Loucy (cell line): ENCODE data around the gene LUZP2.

ENCODE experiments used
- H2AFZ ChIP-seq: fragments of 200-600 bp; sonication (generic); 2 replicates; pipeline ENCODE4 v1.6.0; 2016; ENCODE audit warnings: antibody characterized with exemption, mild to moderate bottlenecking, low read length, moderate library complexity
- H3F3A ChIP-seq: fragments of 200-600 bp; 2 replicates; pipeline ENCODE4 v1.6.0; 2016; ENCODE audit warnings: antibody characterized with exemption, low read depth, mild to moderate bottlenecking
- H3K27me3 ChIP-seq: fragments of 200-600 bp; sonication (generic); 2 replicates; pipeline ENCODE4 v1.6.1; 2014; ENCODE audit warnings: low read length, mild to moderate bottlenecking; ENCODE audit not compliant: insufficient read depth, poor library complexity, severe bottlenecking
- H3K36me3 ChIP-seq: fragments of 200-600 bp; sonication (generic); 2 replicates; pipeline ENCODE4 v1.6.1; 2016; ENCODE audit warnings: low read length; ENCODE audit not compliant: insufficient read depth
- H3K4me1 ChIP-seq: fragments of 200-600 bp; sonication (generic); 2 replicates; pipeline ENCODE4 v1.5.1; 2014; ENCODE audit warnings: low read length, mild to moderate bottlenecking; ENCODE audit not compliant: insufficient read depth, poor library complexity, severe bottlenecking
- H3K4me2 ChIP-seq: fragments of 200-600 bp; sonication (generic); 2 replicates; pipeline ENCODE4 v1.6.0; 2014; ENCODE audit warnings: antibody characterized with exemption, low read length, low read depth, mild to moderate bottlenecking; ENCODE audit not compliant: poor library complexity, severe bottlenecking
- H3K4me3 ChIP-seq: fragments of 200-600 bp; sonication (generic); 2 replicates; pipeline ENCODE4 v1.5.1; 2014; ENCODE audit warnings: low read length, mild to moderate bottlenecking, mixed read lengths; ENCODE audit not compliant: poor library complexity, severe bottlenecking
- H3K79me2 ChIP-seq: fragments of 200-600 bp; sonication (generic); 2 replicates; pipeline ENCODE4 v1.6.1; 2014; ENCODE audit warnings: low read length; ENCODE audit not compliant: insufficient read depth
- H3K9ac ChIP-seq: fragments of 200-600 bp; sonication (generic); 2 replicates; pipeline ENCODE4 v1.6.0; 2014; ENCODE audit warnings: mild to moderate bottlenecking, low read depth, low read length, moderate library complexity; ENCODE audit not compliant: poor library complexity, severe bottlenecking
- H3K9me2 ChIP-seq: fragments of 200-600 bp; sonication (generic); replicated peaks from 2 replicates; pipeline ENCODE4 v1.6.1; 2016; ENCODE audit warnings: low read depth, low read length, mixed read lengths
- H3K9me3 ChIP-seq: fragments of 200-600 bp; sonication (generic); 2 replicates; pipeline ENCODE4 v1.6.1; 2014; ENCODE audit warnings: mild to moderate bottlenecking, antibody characterized with exemption, low read length, low read depth; ENCODE audit not compliant: insufficient read depth
- H4K20me1 ChIP-seq: fragments of 200-600 bp; sonication (generic); 2 replicates; pipeline ENCODE4 v1.6.0; 2014; ENCODE audit warnings: antibody characterized with exemption, low read length, mild to moderate bottlenecking; ENCODE audit not compliant: insufficient read depth, poor library complexity, severe bottlenecking
- CTCF ChIP-seq: fragments of 200-600 bp; sonication (generic); conservative IDR thresholded peaks from 2 replicates; pipeline ENCODE4 v1.5.1; 2014; ENCODE audit warnings: mild to moderate bottlenecking, antibody characterized with exemption, low read length
- EZH2phosphoT487 ChIP-seq: fragments of 200-600 bp; IDR thresholded peaks from 2 replicates; pipeline ENCODE4 v1.6.1; 2018; ENCODE audit warnings: antibody characterized with exemption, mild to moderate bottlenecking, moderate library complexity, borderline replicate concordance

The LUZP2 gene

GRCh38 chr11:25048632-25049031, 551.8 kb downstream of the LUZP2 start:
- H3K9me2 ChIP-seq: no peaks in the 10 kb centered on the region
- no peaks in the 10 kb centered on the region for H3K36me3 ChIP-seq
- H3K79me2 ChIP-seq: no peaks in the 10 kb centered on the region
- H3K4me1 ChIP-seq: no peaks in the 10 kb centered on the region
- no peak overlapping the region for H3K4me2 ChIP-seq
- H3K4me3 ChIP-seq: no peak overlapping the region
- no peaks in the 10 kb centered on the region for H3K9me3 ChIP-seq
- H4K20me1 ChIP-seq: no peaks in the 10 kb centered on the region
- H3F3A ChIP-seq: no peaks in the 10 kb centered on the region
- H3K9ac ChIP-seq: no peak overlapping the region
- H3K27me3 ChIP-seq: no peaks in the 10 kb centered on the region
- no peak overlapping the region for H2AFZ ChIP-seq
- TF ChIP-seq CTCF: no peak
- no peak for TF ChIP-seq EZH2phosphoT487

GRCh38 chr11:25052844-25053243, 556.0 kb downstream of the LUZP2 start:
- H3K79me2 ChIP-seq: no peaks in the 10 kb centered on the region
- H3K9me2 ChIP-seq: no peaks in the 10 kb centered on the region
- H3F3A ChIP-seq: no peaks in the 10 kb centered on the region
- no peak overlapping the region for H2AFZ ChIP-seq
- no peak for TF ChIP-seq CTCF
- TF ChIP-seq EZH2phosphoT487: no peak
- no peak overlapping the region for H3K9ac ChIP-seq
- no peak overlapping the region for H3K4me3 ChIP-seq
- no peaks in the 10 kb centered on the region for H3K27me3 ChIP-seq
- H4K20me1 ChIP-seq: no peaks in the 10 kb centered on the region
- no peak overlapping the region for H3K4me2 ChIP-seq
- H3K36me3 ChIP-seq: no peaks in the 10 kb centered on the region
- H3K9me3 ChIP-seq: no peaks in the 10 kb centered on the region
- no peaks in the 10 kb centered on the region for H3K4me1 ChIP-seq

- no peaks in the 10 kb centered on the region for H3K36me3 ChIP-seq
- no peaks in the 10 kb centered on the region for H3K9me3 ChIP-seq
- no peaks in the 10 kb centered on the region for H3K4me1 ChIP-seq
- no peaks in the 10 kb centered on the region for H3K79me2 ChIP-seq
- no peak overlapping the region for H3K4me2 ChIP-seq
- no peak for TF ChIP-seq CTCF
- no peak for TF ChIP-seq EZH2phosphoT487
- H2AFZ ChIP-seq: no peak overlapping the region
- H3F3A ChIP-seq: no peaks in the 10 kb centered on the region
- H3K9ac ChIP-seq: no peak overlapping the region
- no peaks in the 10 kb centered on the region for H4K20me1 ChIP-seq
- no peaks in the 10 kb centered on the region for H3K9me2 ChIP-seq
- H3K4me3 ChIP-seq: no peak overlapping the region
- no peaks in the 10 kb centered on the region for H3K27me3 ChIP-seq
Observed at GRCh38 chr11:25057861-25058260, 561.0 kb downstream of the LUZP2 start.
